Measurements from ENCODE around the gene CHRNA9.

- TF ChIP-seq FOXM1 (IDR thresholded peaks at IDR 0.05; ENCODE audit: borderline replicate concordance) (no peak), SUZ12 (IDR thresholded peaks at IDR 0.05) (no peak), FOXA1 (IDR thresholded peaks at IDR 0.05) (no peak), SP1 (IDR thresholded peaks at IDR 0.05) (no peak), TARDBP (IDR thresholded peaks at IDR 0.05) (no peak)
Measured at GRCh38 chr4:40294339-40294738, 40.8 kb upstream of the CHRNA9 start.
